ENCODE data around the gene LTBP1. TPM values are rescaled to one million over a fixed set of nuclear protein-coding genes. Genes with fewer than 3 reads are reported as not detected.
A peak's percentile ranks its signal among the peaks of the same experiment; 100 is the strongest.

Gene LTBP1
- total RNA-seq, 4 donors from 2014 or later: 3.8 to 20.8 (median 11.3) TPM

- intact Hi-C loops (cut with DNase I; ENCODE audit: low total_unique reads): no loop called here
- TF ChIP-seq POLR2A (IDR thresholded peaks at IDR 0.05) (no peak), CTCF (IDR thresholded peaks at IDR 0.05) (no peak)
Observed at GRCh38 chr2:33100921-33101320, 154.2 kb downstream of the LTBP1 start.

DNA sequence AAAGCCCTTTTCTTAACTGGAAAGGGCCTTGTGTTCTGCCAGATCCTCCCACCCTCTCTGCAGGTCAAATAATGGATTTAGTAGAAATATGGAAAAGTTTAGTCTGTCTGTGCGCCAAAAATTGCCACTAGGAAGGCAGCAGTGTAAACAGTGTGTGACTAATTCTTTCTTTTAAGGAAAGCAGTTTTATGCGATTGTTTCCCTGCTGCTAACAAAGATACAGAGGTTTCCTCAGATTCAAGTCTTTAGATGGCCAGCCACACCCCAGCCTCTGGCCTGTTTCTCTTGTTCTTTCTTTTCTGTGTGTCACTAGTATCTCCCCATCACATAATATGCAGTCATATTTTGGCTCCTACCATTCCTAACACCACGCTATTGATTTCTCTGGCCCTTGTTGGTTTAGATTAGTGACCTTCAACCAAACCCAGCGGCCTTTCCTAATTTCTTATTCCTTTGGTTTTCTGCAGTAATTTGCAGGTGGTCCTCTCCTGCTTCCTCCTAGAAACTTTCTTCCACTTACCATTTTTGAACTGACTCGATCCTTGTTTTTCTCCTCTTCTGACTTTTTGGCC, 157.4 kb downstream of the LTBP1 start:
- 54 to 58% methylated on average over 5 of the region's 5 CpGs for WGBS, 2 donors
- peak in 1 of 2 donors; percentile 34 for DNase-seq (ENCODE audit: low spot score in 2 of 2)
- no peak overlapping the region for H3K4me3 ChIP-seq (ENCODE audit: low read depth, poor library complexity, severe bottlenecking)
- no peak for TF ChIP-seq POLR2A (IDR thresholded peaks at IDR 0.05)
- intact Hi-C loops (cut with DNase I; ENCODE audit: low total_unique reads): no loop called here

More at GRCh38 chr2:33100921-33101320, 154.2 kb downstream of the LTBP1 start:
- DNase-seq (ENCODE audit: low spot score in 2 of 2): no peak
- no peak overlapping the region for H3K4me3 ChIP-seq (ENCODE audit: low read depth, poor library complexity, severe bottlenecking)

- WGBS, 2 donors: 53 to 57% methylated on average over 4 of the region's 4 CpGs
- intact Hi-C loops (cut with DNase I; ENCODE audit: low total_unique reads): no loop called here
- TF ChIP-seq CTCF (IDR thresholded peaks at IDR 0.05): no peak
- no peak for TF ChIP-seq POLR2A (IDR thresholded peaks at IDR 0.05)
- no peak overlapping the region for H3K4me3 ChIP-seq (ENCODE audit: low read depth, poor library complexity, severe bottlenecking)
- DNase-seq (ENCODE audit: low spot score in 2 of 2): no peak
Observed at GRCh38 chr2:33104726-33105125, 158.0 kb downstream of the LTBP1 start.

DNA sequence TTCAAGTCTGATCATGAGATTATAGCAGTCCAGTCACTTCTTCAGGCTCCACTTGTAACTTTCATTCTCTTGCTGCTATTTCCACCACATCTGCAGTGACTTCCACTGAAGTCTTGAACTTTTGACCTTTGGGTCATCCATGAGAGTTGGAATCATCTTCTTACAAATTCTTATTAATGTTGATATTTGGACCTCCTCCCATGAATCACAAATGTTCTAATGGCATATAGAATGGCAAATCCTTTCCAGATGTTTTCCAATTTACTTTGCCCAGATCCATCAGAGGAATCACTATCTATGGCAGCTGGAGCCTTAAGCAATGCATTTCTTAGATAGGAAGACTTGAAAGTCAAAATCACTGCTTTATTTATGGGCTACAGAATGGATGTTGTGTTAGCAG, 159.4 kb downstream of the LTBP1 start:
- no peak for DNase-seq (ENCODE audit: low spot score in 2 of 2)
- intact Hi-C loops (cut with DNase I; ENCODE audit: low total_unique reads): no loop called here
- H3K4me3 ChIP-seq (ENCODE audit: low read depth, poor library complexity, severe bottlenecking): no peak overlapping the region
- TF ChIP-seq POLR2A (IDR thresholded peaks at IDR 0.05) (no peak), CTCF (IDR thresholded peaks at IDR 0.05) (no peak)

GRCh38 chr2:33107690-33108482, 161.1 kb downstream of the LTBP1 start:
- WGBS, 2 donors: 81 to 84% methylated on average over 8 of the region's 8 CpGs
- TF ChIP-seq POLR2A (IDR thresholded peaks at IDR 0.05): no peak
- no peak for TF ChIP-seq CTCF (IDR thresholded peaks at IDR 0.05)
- H3K4me3 ChIP-seq (ENCODE audit: low read depth, poor library complexity, severe bottlenecking): no peak overlapping the region
- no peak for DNase-seq (ENCODE audit: low spot score in 2 of 2)
- intact Hi-C loops (cut with DNase I; ENCODE audit: low total_unique reads): no loop called here

- 67 to 78% methylated on average over 11 of the region's 11 CpGs for WGBS, 2 donors
- intact Hi-C loops (cut with DNase I; ENCODE audit: low total_unique reads): no loop called here
- TF ChIP-seq POLR2A (IDR thresholded peaks at IDR 0.05) (no peak), CTCF (IDR thresholded peaks at IDR 0.05) (no peak)
- no peak for DNase-seq (ENCODE audit: low spot score in 2 of 2)
- H3K4me3 ChIP-seq (ENCODE audit: low read depth, poor library complexity, severe bottlenecking): no peak overlapping the region
Observed at GRCh38 chr2:33108483-33109443, 162.0 kb downstream of the LTBP1 start.

All from lower leg skin (tissue), 4 donors.